HepG2 (cell line): ENCODE data around the gene UBE2H. TPM values are rescaled to one million over a fixed set of nuclear protein-coding genes. Genes with fewer than 3 reads are reported as not detected.
A peak's percentile ranks its signal among the peaks of the same experiment; 100 is the strongest.

Experiments
- CCDC6 ChIP-seq: sonication (generic); formaldehyde crosslinking; IDR thresholded peaks from 2 replicates; pipeline ENCODE4 v1.8.1; 2022; ENCODE audit warnings: mild to moderate bottlenecking, missing genetic modification reagents, moderate library complexity
- MAZ ChIP-seq, 2 experiments: sonication (generic) in 1 of 2; formaldehyde crosslinking in 1 of 2; IDR thresholded peaks; 2 replicates each; pipeline versions ENCODE4 v1.5.0 to v1.6.1; 2012 to 2020; ENCODE audit warnings: low read depth in 2 of 2, mild to moderate bottlenecking in 2 of 2, borderline replicate concordance in 1 of 2, improper control_type of control experiment in 1 of 2, low read length in 1 of 2, missing genetic modification reagents in 1 of 2, moderate library complexity in 1 of 2
- MTF2 ChIP-seq: sonication (generic); formaldehyde crosslinking; IDR thresholded peaks from 2 replicates; pipeline ENCODE4 v1.5.0; 2020; ENCODE audit warnings: missing genetic modification reagents, borderline replicate concordance
- MXD4 ChIP-seq: IDR thresholded peaks from 2 replicates; pipeline ENCODE4 v1.6.1; 2016; ENCODE audit warnings: mild to moderate bottlenecking, missing biosample characterization, missing genetic modification reagents
- RFX3 ChIP-seq: IDR thresholded peaks from 2 replicates; pipeline ENCODE4 v1.6.1; 2016; ENCODE audit warnings: missing biosample characterization, missing genetic modification reagents
- RFXAP ChIP-seq: sonication (generic); formaldehyde crosslinking; IDR thresholded peaks from 2 replicates; pipeline ENCODE4 v1.4.0; 2020; ENCODE audit warnings: missing genetic modification reagents, borderline replicate concordance
- SMAD9 ChIP-seq: sonication (generic); formaldehyde crosslinking; IDR thresholded peaks from 2 replicates; pipeline ENCODE4 v1.5.1; 2020; ENCODE audit warnings: mild to moderate bottlenecking, missing genetic modification reagents
- SNAI1 ChIP-seq: sonication (generic); formaldehyde crosslinking; IDR thresholded peaks from 2 replicates; pipeline ENCODE4 v1.5.0; 2020; ENCODE audit warnings: mild to moderate bottlenecking, missing genetic modification reagents, borderline replicate concordance
- SRY ChIP-seq: sonication (generic); formaldehyde crosslinking; IDR thresholded peaks from 2 replicates; pipeline ENCODE4 v1.8.0; 2022; ENCODE audit warnings: mild to moderate bottlenecking, missing genetic modification reagents
- TSC22D2 ChIP-seq: sonication (generic); formaldehyde crosslinking; IDR thresholded peaks from 2 replicates; pipeline ENCODE4 v1.5.1; 2020; ENCODE audit warnings: missing genetic modification reagents, mild to moderate bottlenecking, borderline replicate concordance
- ZBTB1 ChIP-seq: sonication (generic); formaldehyde crosslinking; IDR thresholded peaks from 2 replicates; pipeline ENCODE4 v1.4.0; 2020; ENCODE audit warnings: missing genetic modification reagents, borderline replicate concordance
- ZBTB7A ChIP-seq: sonication (generic); formaldehyde crosslinking; IDR thresholded peaks from 2 replicates; pipeline ENCODE4 v1.8.0; 2022; ENCODE audit warnings: mild to moderate bottlenecking, missing genetic modification reagents
- ZMYM2 ChIP-seq: sonication (generic); formaldehyde crosslinking; IDR thresholded peaks from 2 replicates; pipeline ENCODE4 v1.8.0; 2022; ENCODE audit warnings: mild to moderate bottlenecking, missing genetic modification reagents
- ZNF207 ChIP-seq: fragments of 450-650 bp; IDR thresholded peaks from 2 replicates; pipeline ENCODE4 v1.6.1; 2016; ENCODE audit warnings: antibody characterized with exemption, borderline replicate concordance
- ZNF256 ChIP-seq: sonication (generic); formaldehyde crosslinking; conservative IDR thresholded peaks from 2 replicates; pipeline ENCODE4 v1.4.0; 2020; ENCODE audit warnings: missing genetic modification reagents
- polyA plus RNA-seq, 8 experiments: library from polyadenylated mRNA; depleted of rRNA in 3 of 8; stranded (reverse) in 7 of 8; unstranded in 1 of 8; fragments of >200 nt; fragmentation: Illumina TruSeq in 4 of 8; extraction: Trizol in 4 of 8; gene quantifications; 2 replicates each; pipeline versions ENCODE4 v1.2.1 to v1.2.3, GENCODE V29; 2011 to 2016; ENCODE audit warnings: low read depth in 4 of 8, missing spikeins in 1 of 8, mixed read lengths in 1 of 8; ENCODE audit not compliant: insufficient read depth in 1 of 8
- total RNA-seq, 5 experiments: library from RNA; depleted of rRNA; stranded (reverse); fragments of >200 nt; fragmentation: Illumina TruSeq; extraction: Trizol; gene quantifications; 2 replicates each; pipeline ENCODE4 v1.2.3, GENCODE V29; 2016; ENCODE audit warnings: low read depth in 1 of 5
- TF ChIP-seq, protein P1 (sequence below), 2 experiments: IDR thresholded peaks; 2 replicates each; pipeline ENCODE4 v1.6.1; 2011 to 2012; ENCODE audit warnings: low read length in 2 of 2, borderline replicate concordance in 1 of 2, low read depth in 1 of 2, mild to moderate bottlenecking in 1 of 2, moderate library complexity in 1 of 2
- TF ChIP-seq, protein P2 (sequence below): sonication (generic); formaldehyde crosslinking; IDR thresholded peaks from 2 replicates; pipeline ENCODE4 v1.4.0; 2020; ENCODE audit warnings: mild to moderate bottlenecking, missing genetic modification reagents
- TF ChIP-seq, protein P3 (sequence below): sonication (generic); formaldehyde crosslinking; IDR thresholded peaks from 2 replicates; pipeline ENCODE4 v1.8.1; 2023; ENCODE audit warnings: mild to moderate bottlenecking, moderate library complexity, missing genetic modification reagents
- TF ChIP-seq, protein P4 (sequence below): sonication (generic); formaldehyde crosslinking; IDR thresholded peaks from 2 replicates; pipeline ENCODE4 v1.5.0; 2020; ENCODE audit warnings: missing genetic modification reagents

The UBE2H gene
- total and polyA plus RNA-seq, 2 of the 13 experiments (the other 11 are each of a cell fraction or from before 2014, with no cell fraction given) = 15.5 to 40.1 TPM

DNA sequence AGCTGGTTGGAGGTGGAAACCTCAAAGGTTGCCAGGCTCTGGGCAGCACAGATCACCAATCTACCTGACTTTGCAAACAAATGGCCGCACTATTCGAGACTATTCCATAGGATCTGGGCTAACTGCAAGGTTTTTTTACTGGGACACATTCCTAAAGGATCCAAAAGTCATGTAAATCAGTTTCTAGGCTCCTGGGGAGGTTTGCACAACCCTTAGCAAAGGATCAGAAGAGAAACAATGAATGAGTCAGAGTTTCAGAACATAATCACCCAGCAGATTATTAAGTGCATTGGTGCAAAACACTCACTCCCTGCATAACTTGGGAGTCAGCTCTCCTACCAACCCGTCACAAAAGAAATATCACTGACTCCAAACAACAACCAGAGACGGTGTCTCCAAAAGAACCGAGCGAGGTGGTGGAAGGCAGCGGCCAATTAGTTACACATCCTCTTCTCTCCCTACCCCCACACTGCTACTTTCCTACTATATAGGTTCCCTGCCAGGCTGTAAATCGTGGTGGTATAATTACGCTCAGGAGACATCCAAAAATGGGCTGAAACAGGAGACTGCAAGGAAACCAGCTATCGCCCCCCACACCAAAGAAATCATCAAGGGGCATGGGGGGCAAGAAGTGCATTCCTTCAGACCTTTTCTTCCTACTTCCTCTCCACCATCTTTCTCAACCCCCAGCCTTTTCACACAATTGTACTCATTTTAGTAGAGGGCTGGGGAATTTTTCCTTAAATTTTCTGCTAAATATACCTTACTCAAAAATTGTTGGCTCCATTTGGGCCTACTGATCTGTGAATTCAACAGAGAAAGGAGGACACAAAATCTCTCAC is 3.2 kb downstream of the UBE2H start (continued):
- TF ChIP-seq ZBTB7A (CRISPR knock-in tag) (no peak), SRY (CRISPR knock-in tag) (no peak), MAZ (IDR thresholded peaks at IDR 0.05; ENCODE audit: borderline replicate concordance, low read depth, low read length) (no peak), MAZ (CRISPR knock-in tag; IDR thresholded peaks at IDR 0.05; ENCODE audit: low read depth) (peak; percentile 40; the same call in 1 of the 2 replicates), ZMYM2 (0 out of 2 replicates have a peak, but pooled peaks have one; percentile 9), CCDC6 (CRISPR knock-in tag) (no peak), ZNF207 (no peak), MXD4 (CRISPR knock-in tag) (no peak), RFXAP (CRISPR knock-in tag) (no peak), TSC22D2 (no peak), SNAI1 (CRISPR knock-in tag) (no peak), ZNF256 (CRISPR knock-in tag) (no peak), ZBTB1 (CRISPR knock-in tag) (no peak), MTF2 (CRISPR knock-in tag) (no peak), RFX3 (CRISPR knock-in tag) (no peak), SMAD9 (CRISPR knock-in tag) (no peak)
- TF ChIP-seq, protein P1, sequence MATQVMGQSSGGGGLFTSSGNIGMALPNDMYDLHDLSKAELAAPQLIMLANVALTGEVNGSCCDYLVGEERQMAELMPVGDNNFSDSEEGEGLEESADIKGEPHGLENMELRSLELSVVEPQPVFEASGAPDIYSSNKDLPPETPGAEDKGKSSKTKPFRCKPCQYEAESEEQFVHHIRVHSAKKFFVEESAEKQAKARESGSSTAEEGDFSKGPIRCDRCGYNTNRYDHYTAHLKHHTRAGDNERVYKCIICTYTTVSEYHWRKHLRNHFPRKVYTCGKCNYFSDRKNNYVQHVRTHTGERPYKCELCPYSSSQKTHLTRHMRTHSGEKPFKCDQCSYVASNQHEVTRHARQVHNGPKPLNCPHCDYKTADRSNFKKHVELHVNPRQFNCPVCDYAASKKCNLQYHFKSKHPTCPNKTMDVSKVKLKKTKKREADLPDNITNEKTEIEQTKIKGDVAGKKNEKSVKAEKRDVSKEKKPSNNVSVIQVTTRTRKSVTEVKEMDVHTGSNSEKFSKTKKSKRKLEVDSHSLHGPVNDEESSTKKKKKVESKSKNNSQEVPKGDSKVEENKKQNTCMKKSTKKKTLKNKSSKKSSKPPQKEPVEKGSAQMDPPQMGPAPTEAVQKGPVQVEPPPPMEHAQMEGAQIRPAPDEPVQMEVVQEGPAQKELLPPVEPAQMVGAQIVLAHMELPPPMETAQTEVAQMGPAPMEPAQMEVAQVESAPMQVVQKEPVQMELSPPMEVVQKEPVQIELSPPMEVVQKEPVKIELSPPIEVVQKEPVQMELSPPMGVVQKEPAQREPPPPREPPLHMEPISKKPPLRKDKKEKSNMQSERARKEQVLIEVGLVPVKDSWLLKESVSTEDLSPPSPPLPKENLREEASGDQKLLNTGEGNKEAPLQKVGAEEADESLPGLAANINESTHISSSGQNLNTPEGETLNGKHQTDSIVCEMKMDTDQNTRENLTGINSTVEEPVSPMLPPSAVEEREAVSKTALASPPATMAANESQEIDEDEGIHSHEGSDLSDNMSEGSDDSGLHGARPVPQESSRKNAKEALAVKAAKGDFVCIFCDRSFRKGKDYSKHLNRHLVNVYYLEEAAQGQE (IDR thresholded peaks at IDR 0.05; ENCODE audit: borderline replicate concordance in 1 of 2, low read depth in 1 of 2, low read length in 2 of 2) = 0 out of 4 replicates have a peak, but pooled peaks of 1 of the 2 experiments have one; percentile 0
- TF ChIP-seq, protein P2, sequence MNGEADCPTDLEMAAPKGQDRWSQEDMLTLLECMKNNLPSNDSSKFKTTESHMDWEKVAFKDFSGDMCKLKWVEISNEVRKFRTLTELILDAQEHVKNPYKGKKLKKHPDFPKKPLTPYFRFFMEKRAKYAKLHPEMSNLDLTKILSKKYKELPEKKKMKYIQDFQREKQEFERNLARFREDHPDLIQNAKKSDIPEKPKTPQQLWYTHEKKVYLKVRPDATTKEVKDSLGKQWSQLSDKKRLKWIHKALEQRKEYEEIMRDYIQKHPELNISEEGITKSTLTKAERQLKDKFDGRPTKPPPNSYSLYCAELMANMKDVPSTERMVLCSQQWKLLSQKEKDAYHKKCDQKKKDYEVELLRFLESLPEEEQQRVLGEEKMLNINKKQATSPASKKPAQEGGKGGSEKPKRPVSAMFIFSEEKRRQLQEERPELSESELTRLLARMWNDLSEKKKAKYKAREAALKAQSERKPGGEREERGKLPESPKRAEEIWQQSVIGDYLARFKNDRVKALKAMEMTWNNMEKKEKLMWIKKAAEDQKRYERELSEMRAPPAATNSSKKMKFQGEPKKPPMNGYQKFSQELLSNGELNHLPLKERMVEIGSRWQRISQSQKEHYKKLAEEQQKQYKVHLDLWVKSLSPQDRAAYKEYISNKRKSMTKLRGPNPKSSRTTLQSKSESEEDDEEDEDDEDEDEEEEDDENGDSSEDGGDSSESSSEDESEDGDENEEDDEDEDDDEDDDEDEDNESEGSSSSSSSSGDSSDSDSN (CRISPR knock-in tag) = peak; percentile 47; the same call in 1 of the 2 replicates
- TF ChIP-seq, protein P3, sequence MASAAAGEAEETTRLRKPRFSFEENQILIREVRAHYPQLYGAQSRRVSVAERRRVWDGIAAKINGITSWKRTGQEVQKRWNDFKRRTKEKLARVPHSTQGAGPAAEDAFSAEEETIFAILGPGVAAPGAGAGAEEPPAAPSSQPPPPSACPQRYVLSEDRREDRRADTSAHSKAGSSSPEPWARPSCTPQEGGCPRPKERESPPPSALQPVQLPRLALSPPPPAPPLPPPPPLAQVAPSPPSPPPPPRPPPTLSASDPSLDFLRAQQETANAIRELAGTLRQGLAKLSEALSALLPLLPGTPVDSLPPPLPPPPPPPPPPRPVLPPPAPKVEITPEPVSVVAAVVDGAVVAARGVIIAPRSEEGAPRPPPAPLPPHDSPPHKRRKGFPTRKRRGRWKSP (CRISPR knock-in tag) = no peak
- TF ChIP-seq, protein P4, sequence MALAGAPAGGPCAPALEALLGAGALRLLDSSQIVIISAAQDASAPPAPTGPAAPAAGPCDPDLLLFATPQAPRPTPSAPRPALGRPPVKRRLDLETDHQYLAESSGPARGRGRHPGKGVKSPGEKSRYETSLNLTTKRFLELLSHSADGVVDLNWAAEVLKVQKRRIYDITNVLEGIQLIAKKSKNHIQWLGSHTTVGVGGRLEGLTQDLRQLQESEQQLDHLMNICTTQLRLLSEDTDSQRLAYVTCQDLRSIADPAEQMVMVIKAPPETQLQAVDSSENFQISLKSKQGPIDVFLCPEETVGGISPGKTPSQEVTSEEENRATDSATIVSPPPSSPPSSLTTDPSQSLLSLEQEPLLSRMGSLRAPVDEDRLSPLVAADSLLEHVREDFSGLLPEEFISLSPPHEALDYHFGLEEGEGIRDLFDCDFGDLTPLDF (CRISPR knock-in tag) = no peak
